ENCODE measurements around the gene MDP1. TPM values are rescaled to one million over a fixed set of nuclear protein-coding genes. Genes with fewer than 3 reads are reported as not detected.

Gene MDP1
- total and polyA plus RNA-seq, 2 of the 8 experiments (the other 6 are each of a cell fraction or from before 2014, with no cell fraction given) = 17.7 to 32.2 TPM

GRCh38 chr14:24234095-24235005 is 18.5 kb upstream of the MDP1 start:
- Histone ChIP-seq H3K79me1 (ENCODE audit: low read depth, low read length) (no peaks in the 10 kb centered on the region; the same call in 1 of the 2 replicates), H3K36me3 (ENCODE audit: control insufficient read depth in 2 of 4, insufficient read depth in 4 of 4, low read length in 3 of 4) (peaks cover 8 to 42% (median 34%) of the 10 kb centered on the region in 4 experiments), H4K8ac (ENCODE audit: extremely low read depth, insufficient read depth, low read length) (no peak overlapping the region), H2BK20ac (ENCODE audit: low read length) (no peak overlapping the region), H4K20me1 (replicated peaks in 1 of 2; ENCODE audit: control insufficient read depth in 1 of 2, insufficient read depth in 2 of 2, low read length in 2 of 2) (peaks cover 3 to 7% of the 10 kb centered on the region in 2 experiments), H3K79me2 (ENCODE audit: control insufficient read depth in 1 of 2, insufficient read depth in 2 of 2, low read length in 2 of 2) (peaks cover 3 to 33% of the 10 kb centered on the region in 2 experiments; a peak in 2 of 4 replicates), H3K9ac (replicated peaks in 1 of 4; ENCODE audit: extremely low read depth in 1 of 4, low read depth in 3 of 4, low read length in 3 of 4) (no peak overlapping the region), H3K18ac (ENCODE audit: extremely low read depth, low read length) (no peak overlapping the region), H4K91ac (replicated peaks; ENCODE audit: insufficient read length, low read length) (no peak overlapping the region), H2AFZ (ENCODE audit: low read length) (no peak overlapping the region), H3K23ac (ENCODE audit: insufficient read length) (no peak overlapping the region), H2BK120ac (replicated peaks; ENCODE audit: low read depth, low read length) (no peak overlapping the region), H3K27me3 (replicated peaks in 1 of 4; ENCODE audit: control insufficient read depth in 3 of 4, extremely low read depth in 1 of 4, insufficient read depth in 3 of 4, low read length in 3 of 4) (no peaks in the 10 kb centered on the region; a peak in 1 of 7 replicates), H3K14ac (ENCODE audit: insufficient read length) (no peak overlapping the region), H2BK15ac (ENCODE audit: low read length) (no peak overlapping the region), H2AK5ac (ENCODE audit: low read depth, low read length) (no peak overlapping the region), H3K4ac (replicated peaks; ENCODE audit: insufficient read length, low read depth, low read length) (no peak overlapping the region), H3K27ac (ENCODE audit: low read depth, low read length) (no peak overlapping the region), H4K5ac (ENCODE audit: insufficient read length, low read depth, low read length) (no peak overlapping the region), H2BK5ac (ENCODE audit: low read depth, low read length) (no peak overlapping the region), H3K4me1 (replicated peaks in 1 of 4; ENCODE audit: control insufficient read depth in 3 of 4, insufficient read depth in 4 of 4, low read length in 3 of 4) (peaks cover 2 to 14% (median 4%) of the 10 kb centered on the region in 4 experiments; a peak in 5 of 7 replicates), H3K4me2 (ENCODE audit: insufficient read depth in 1 of 2, low read depth in 2 of 2, low read length in 2 of 2) (peak overlapping the region in 1 of 2 experiments; percentile 86; a peak in 1 of 4 replicates), H2BK12ac (ENCODE audit: low read depth, low read length) (no peak overlapping the region), H3K56ac (replicated peaks; ENCODE audit: insufficient read length, low read depth, low read length) (no peak overlapping the region), H3K4me3 (ENCODE audit: extremely low read depth in 1 of 4, insufficient read depth in 2 of 4, low read depth in 3 of 4, low read length in 4 of 4) (no peak overlapping the region), H3K9me3 (ENCODE audit: insufficient read depth in 2 of 2, low read depth in 1 of 2, low read length in 1 of 2) (no peaks in the 10 kb centered on the region), H3K23me2 (ENCODE audit: low read depth, low read length) (peaks cover 11% of the 10 kb centered on the region)
- WGBS, 2 experiments (ENCODE audit: extremely low coverage in 1 of 2, insufficient coverage in 1 of 2, insufficient read length in 1 of 2, insufficient replicate concordance in 2 of 2, low coverage in 1 of 2, low lambda C conversion rate in 2 of 2, missing lambda C conversion rate in 1 of 2) = 85% methylated on average over 3 of the region's 3 CpGs; no CpG with 5 or more reads in 1 of the 2 experiments
- no peak for FAIRE-seq
- POLR2A ChIA-PET (ENCODE audit: partially characterized antibody) = interaction anchor here (0.9 to 2.3 kb wide), 5 partner anchors 8 to 119 kb away, joined by 3 to 12 read pairs (median 6); partner anchors contain the start of genes DCAF11, IPO4, MDP1 and NRL
- CTCF ChIA-PET (ENCODE audit: partially characterized antibody) = interaction anchor here (0.9 to 1.8 kb wide), 9 partner anchors 8 to 198 kb away, joined by 3 to 8 read pairs (median 6); partner anchors contain the start of gene TINF2
- no peak for DNase-seq (ENCODE audit: low read depth in 1 of 2, low spot score in 2 of 2)
- TF ChIP-seq SAP30 (IDR thresholded peaks at IDR 0.05; ENCODE audit: insufficient read depth, insufficient replicate concordance, low read length) = no peak
- TF ChIP-seq JUND (IDR thresholded peaks at IDR 0.05; ENCODE audit: low read length) = no peak
- TF ChIP-seq POLR2A (IDR thresholded peaks at IDR 0.05; ENCODE audit: control extremely low read depth in 1 of 2, low read depth in 2 of 2, low read length in 2 of 2) = no peak
- TF ChIP-seq TAF7 (optimal IDR thresholded peaks at IDR 0.05; ENCODE audit: borderline replicate concordance, low read depth, low read length) = no peak
- no peak for TF ChIP-seq TEAD4 (IDR thresholded peaks at IDR 0.05; ENCODE audit: low read depth, low read length)
- no peak for TF ChIP-seq PHF8 (conservative IDR thresholded peaks at IDR 0.05; ENCODE audit: low read depth, low read length)
- TF ChIP-seq TAF1 (IDR thresholded peaks at IDR 0.05; ENCODE audit: low read depth, low read length) = no peak
- TF ChIP-seq POLR2AphosphoS5 (IDR thresholded peaks at IDR 0.05; ENCODE audit: low read depth, low read length) = no peak
- TF ChIP-seq SP4 (IDR thresholded peaks at IDR 0.05; ENCODE audit: low read length) = no peak
- no peak for TF ChIP-seq SUZ12 (IDR thresholded peaks at IDR 0.05; ENCODE audit: low read length)

Measured in H1 (cell line).